Activated T-helper 2 cell treated with anti-CD3 and anti-CD28 coated beads, Interferon-gamma antibody, Interleukin-2, Interleukin-4, amounts not matched to agents 10 μg/mL and 5 μg/mL and 100 μg/mL, durations not matched to agents 14 hours and 24 hours and 36 hours (primary cell): Measurements from ENCODE around the gene ZNF611. TPM values are rescaled to one million over a fixed set of nuclear protein-coding genes. Genes with fewer than 3 reads are reported as not detected.
A peak's percentile ranks its signal among the peaks of the same experiment; 100 is the strongest.
"Not testable (repeated sequence)": the region's sequence is repeated elsewhere in the genome, so short reads cannot be mapped to it uniquely, and the experiment has no call there.

Experiments used
- DNase-seq: peaks from one replicate; pipeline ENCODE4 v3.0.0; 2021; ENCODE audit warnings: low spot score
- H3K27ac Mint-ChIP-seq: one replicate; pipeline ENCODE4 v1.8.0; 2021; ENCODE audit warnings: mixed read lengths
- H3K27me3 Mint-ChIP-seq: one replicate; pipeline ENCODE4 v1.8.0; 2021; ENCODE audit warnings: low read depth, mixed read lengths
- H3K36me3 Mint-ChIP-seq: one replicate; pipeline ENCODE4 v1.8.0; 2021; ENCODE audit warnings: low read depth, mixed read lengths
- H3K4me1 Mint-ChIP-seq: one replicate; pipeline ENCODE4 v1.8.0; 2021; ENCODE audit warnings: low read depth, mixed read lengths
- H3K4me3 Mint-ChIP-seq: one replicate; pipeline ENCODE4 v1.8.0; 2021; ENCODE audit warnings: low read depth, mild to moderate bottlenecking, moderate library complexity, mixed read lengths
- H3K9me3 Mint-ChIP-seq: one replicate; pipeline ENCODE4 v1.8.0; 2021; ENCODE audit warnings: mixed read lengths
- intact Hi-C: fragments of 100-400 bp; cut with micrococcal nuclease; formaldehyde crosslinking; loops from one replicate; pipeline ENCODE4 v1.15.1; 2023
- total RNA-seq: library from RNA; stranded (reverse); gene quantifications from 2 replicates; pipeline ENCODE4 v1.2.3, GENCODE V29; 2022

The ZNF611 gene
- total RNA-seq, 1 donor from 2014 or later, result 17.3 TPM

- Mint-ChIP-seq H3K4me1 (peaks cover 2% of the 10 kb centered on the region), H3K4me3 (no peak overlapping the region), H3K27me3 (no peaks in the 10 kb centered on the region), H3K9me3 (peaks cover 65% of the 10 kb centered on the region), H3K27ac (no peak overlapping the region), H3K36me3 (peaks cover 94% of the 10 kb centered on the region)
- DNase-seq, result no peak
- intact Hi-C loops, result no loop called here
These were observed 24.3 kb downstream of the ZNF611 start for GRCh38 chr19:52710538-52710937.

GRCh38 chr19:52705615-52706014 lies 29.2 kb downstream of the ZNF611 start:
- Mint-ChIP-seq H3K36me3 (peaks cover 71% of the 10 kb centered on the region), H3K9me3 (peaks cover 75% of the 10 kb centered on the region)
- DNase-seq, H3K27me3 Mint-ChIP-seq, H3K27ac Mint-ChIP-seq, H3K4me3 Mint-ChIP-seq, intact Hi-C loops, H3K4me1 Mint-ChIP-seq: not testable (repeated sequence)

GRCh38 chr19:52703917-52704316 lies 30.9 kb downstream of the ZNF611 start:
- Mint-ChIP-seq H3K27ac (no peak overlapping the region), H3K9me3 (peaks cover 81% of the 10 kb centered on the region), H3K36me3 (peaks cover 62% of the 10 kb centered on the region)

GRCh38 chr19:52700673-52701072 lies 34.2 kb downstream of the ZNF611 start:
- Mint-ChIP-seq H3K4me3 (no peak overlapping the region), H3K4me1 (no peaks in the 10 kb centered on the region), H3K27me3 (no peaks in the 10 kb centered on the region), H3K9me3 (peaks cover 70% of the 10 kb centered on the region), H3K27ac (no peak overlapping the region), H3K36me3 (peaks cover 37% of the 10 kb centered on the region)
- intact Hi-C loops, result no loop called here
- DNase-seq, result no peak

More at GRCh38 chr19:52703917-52704316, 30.9 kb downstream of the ZNF611 start:
- Mint-ChIP-seq H3K4me1 (no peaks in the 10 kb centered on the region), H3K27me3 (no peaks in the 10 kb centered on the region), H3K4me3 (no peak overlapping the region)
- DNase-seq, result no peak
- intact Hi-C loops, result no loop called here

GRCh38 chr19:52699555-52699954 lies 35.3 kb downstream of the ZNF611 start:
- H3K27ac Mint-ChIP-seq, H3K4me1 Mint-ChIP-seq, intact Hi-C loops, DNase-seq, H3K4me3 Mint-ChIP-seq, H3K27me3 Mint-ChIP-seq: not testable (repeated sequence)
- H3K9me3 Mint-ChIP-seq, result peaks cover 62% of the 10 kb centered on the region
- H3K36me3 Mint-ChIP-seq, result peaks cover 26% of the 10 kb centered on the region

GRCh38 chr19:52695996-52696395 lies 38.8 kb downstream of the ZNF611 start:
- H3K27ac Mint-ChIP-seq, result no peak overlapping the region
- intact Hi-C loops, result no loop called here
- peaks cover 18% of the 10 kb centered on the region for H3K36me3 Mint-ChIP-seq
- peaks cover 43% of the 10 kb centered on the region for H3K9me3 Mint-ChIP-seq
- peaks cover under 1% of the 10 kb centered on the region for H3K4me1 Mint-ChIP-seq
- H3K4me3 Mint-ChIP-seq, result no peak overlapping the region
- DNase-seq, result no peak
- H3K27me3 Mint-ChIP-seq, result no peaks in the 10 kb centered on the region

- intact Hi-C loops, result no loop called here
- peaks cover 33% of the 10 kb centered on the region for H3K9me3 Mint-ChIP-seq
These were observed 39.9 kb downstream of the ZNF611 start for GRCh38 chr19:52694921-52695320.

GRCh38 chr19:52694281-52694680 lies 40.6 kb downstream of the ZNF611 start:
- H3K4me3 Mint-ChIP-seq, DNase-seq, H3K27ac Mint-ChIP-seq, intact Hi-C loops, H3K27me3 Mint-ChIP-seq: not testable (repeated sequence)
- H3K9me3 Mint-ChIP-seq, result peaks cover 31% of the 10 kb centered on the region
- H3K4me1 Mint-ChIP-seq, result peaks cover 12% of the 10 kb centered on the region
- H3K36me3 Mint-ChIP-seq, result peaks cover 18% of the 10 kb centered on the region

More at GRCh38 chr19:52694921-52695320, 39.9 kb downstream of the ZNF611 start:
- Mint-ChIP-seq H3K27ac (no peak overlapping the region), H3K27me3 (no peaks in the 10 kb centered on the region), H3K4me1 (peaks cover 7% of the 10 kb centered on the region), H3K36me3 (peaks cover 16% of the 10 kb centered on the region), H3K4me3 (no peak overlapping the region)
- DNase-seq, result no peak

GRCh38 chr19:52692431-52693008 lies 42.3 kb downstream of the ZNF611 start:
- Mint-ChIP-seq H3K9me3 (peaks cover 22% of the 10 kb centered on the region), H3K4me3 (no peak overlapping the region), H3K4me1 (peaks cover 22% of the 10 kb centered on the region), H3K36me3 (peaks cover 18% of the 10 kb centered on the region), H3K27ac (no peak overlapping the region), H3K27me3 (no peaks in the 10 kb centered on the region)
- DNase-seq, result no peak
- intact Hi-C loops, result no loop called here

- Mint-ChIP-seq H3K4me1 (peaks cover 22% of the 10 kb centered on the region), H3K4me3 (peak overlapping the region; percentile 49), H3K27ac (no peak overlapping the region), H3K9me3 (peaks cover 21% of the 10 kb centered on the region), H3K27me3 (no peaks in the 10 kb centered on the region), H3K36me3 (peaks cover 18% of the 10 kb centered on the region)
- DNase-seq, result no peak
- intact Hi-C loops, result loop anchor here (2.0 kb wide), 2 partner anchors 43 to 53 kb away; partner anchors contain the start of genes ZNF611 and ZNF83
These were observed 43.1 kb downstream of the ZNF611 start for GRCh38 chr19:52691737-52692136.

GRCh38 chr19:52691215-52691610 lies 43.6 kb downstream of the ZNF611 start:
- Mint-ChIP-seq H3K9me3 (peaks cover 19% of the 10 kb centered on the region), H3K4me1 (peaks cover 22% of the 10 kb centered on the region), H3K27me3 (no peaks in the 10 kb centered on the region), H3K27ac (peak overlapping the region; percentile 67), H3K4me3 (peak overlapping the region; percentile 95), H3K36me3 (peaks cover 18% of the 10 kb centered on the region)
- intact Hi-C loops, result loop anchor here (2.0 kb wide), 2 partner anchors 44 to 52 kb away; partner anchors contain the start of genes ZNF611 and ZNF83
- DNase-seq, result no peak

GRCh38 chr19:52690369-52691214 lies 44.3 kb downstream of the ZNF611 start:
- H3K36me3 Mint-ChIP-seq, result peaks cover 24% of the 10 kb centered on the region

More at GRCh38 chr19:52690369-52691214, 44.3 kb downstream of the ZNF611 start:
- no peaks in the 10 kb centered on the region for H3K27me3 Mint-ChIP-seq
- peaks cover 22% of the 10 kb centered on the region for H3K4me1 Mint-ChIP-seq
- DNase-seq, result peak; percentile 86
- intact Hi-C loops, result loop anchor here (2.0 kb wide), 2 partner anchors 44 to 52 kb away; partner anchors contain the start of genes ZNF611 and ZNF83
- H3K4me3 Mint-ChIP-seq, result peak overlapping the region; percentile 95
- peaks cover 16% of the 10 kb centered on the region for H3K9me3 Mint-ChIP-seq
- H3K27ac Mint-ChIP-seq, result peak overlapping the region; percentile 94
